ENCODE results near the gene MRC1. TPM values are rescaled to one million over a fixed set of nuclear protein-coding genes. Genes with fewer than 3 reads are reported as not detected.

Gene MRC1
- total RNA-seq, 2 donors from 2014 or later, result 0.09 TPM; not detected in 1

GRCh38 chr10:17820943-17821342 lies 11.8 kb downstream of the MRC1 start:
- Mint-ChIP-seq H3K4me3 (no peak overlapping the region), H3K36me3 (ENCODE audit: low read depth) (no peaks in the 10 kb centered on the region), H3K4me1 (no peaks in the 10 kb centered on the region), H3K9me3 (no peaks in the 10 kb centered on the region), H3K27me3 (ENCODE audit: insufficient read depth) (no peaks in the 10 kb centered on the region), H3K27ac (no peak overlapping the region)
- Histone ChIP-seq H3K27me3 (ENCODE audit: control insufficient read depth, insufficient read depth, low read length, poor library complexity, severe bottlenecking) (no peaks in the 10 kb centered on the region), H3K4me1 (ENCODE audit: control insufficient read depth, insufficient read depth, low read length) (no peaks in the 10 kb centered on the region), H3K27ac (ENCODE audit: low read depth, low read length) (no peak overlapping the region), H3K9me3 (ENCODE audit: control insufficient read depth, low read length) (no peaks in the 10 kb centered on the region), H3K4me3 (ENCODE audit: low read length) (no peak overlapping the region), H3K36me3 (ENCODE audit: control insufficient read depth, insufficient read depth, low read length) (no peaks in the 10 kb centered on the region), H3K9ac (ENCODE audit: extremely low read depth, low read length, poor library complexity, severe bottlenecking) (no peak overlapping the region)
- no peak for DNase-seq
- 90% methylated on average over 3 of the region's 3 CpGs for WGBS, 2 experiments (ENCODE audit: insufficient coverage in 1 of 2, insufficient read length in 1 of 2)
- no peak for TF ChIP-seq CTCF (conservative IDR thresholded peaks at IDR 0.05)

GRCh38 chr10:17821893-17822292 lies 12.7 kb downstream of the MRC1 start:
- TF ChIP-seq CTCF (conservative IDR thresholded peaks at IDR 0.05), result no peak

GRCh38 chr10:17831341-17831740 lies 22.2 kb downstream of the MRC1 start:
- H3K4me3 Mint-ChIP-seq, result no peak overlapping the region
- H3K9me3 ChIP-seq (ENCODE audit: control insufficient read depth, low read length), result no peaks in the 10 kb centered on the region
- peaks cover 8% of the 10 kb centered on the region for H3K4me1 Mint-ChIP-seq
- no peak overlapping the region for H3K27ac Mint-ChIP-seq
- H3K27me3 ChIP-seq (ENCODE audit: control insufficient read depth, insufficient read depth, low read length, poor library complexity, severe bottlenecking), result no peaks in the 10 kb centered on the region
- no peak overlapping the region for H3K27ac ChIP-seq (ENCODE audit: low read depth, low read length)
- no peaks in the 10 kb centered on the region for H3K27me3 Mint-ChIP-seq (ENCODE audit: insufficient read depth)
- H3K4me1 ChIP-seq (ENCODE audit: control insufficient read depth, insufficient read depth, low read length), result peaks cover 12% of the 10 kb centered on the region
- 95% methylated on average over 1 of the region's 1 CpG; no CpG with 5 or more reads in 1 of the 2 experiments for WGBS, 2 experiments (ENCODE audit: insufficient coverage in 1 of 2, insufficient read length in 1 of 2)
- H3K9me3 Mint-ChIP-seq, result peaks cover 1% of the 10 kb centered on the region
- H3K36me3 ChIP-seq (ENCODE audit: control insufficient read depth, insufficient read depth, low read length), result no peaks in the 10 kb centered on the region
- H3K4me3 ChIP-seq (ENCODE audit: low read length), result no peak overlapping the region
- no peak overlapping the region for H3K9ac ChIP-seq (ENCODE audit: extremely low read depth, low read length, poor library complexity, severe bottlenecking)
- H3K36me3 Mint-ChIP-seq (ENCODE audit: low read depth), result no peaks in the 10 kb centered on the region
- DNase-seq, result no peak
- no peak for TF ChIP-seq CTCF (conservative IDR thresholded peaks at IDR 0.05)

More at GRCh38 chr10:17821893-17822292, 12.7 kb downstream of the MRC1 start:
- no peak overlapping the region for H3K27ac ChIP-seq (ENCODE audit: low read depth, low read length)
- DNase-seq, result no peak
- no peak overlapping the region for H3K9ac ChIP-seq (ENCODE audit: extremely low read depth, low read length, poor library complexity, severe bottlenecking)
- Mint-ChIP-seq H3K27ac (no peak overlapping the region), H3K9me3 (no peaks in the 10 kb centered on the region), H3K4me3 (no peak overlapping the region), H3K27me3 (ENCODE audit: insufficient read depth) (no peaks in the 10 kb centered on the region), H3K36me3 (ENCODE audit: low read depth) (no peaks in the 10 kb centered on the region), H3K4me1 (no peaks in the 10 kb centered on the region)
- no peaks in the 10 kb centered on the region for H3K27me3 ChIP-seq (ENCODE audit: control insufficient read depth, insufficient read depth, low read length, poor library complexity, severe bottlenecking)
- WGBS, 2 experiments (ENCODE audit: insufficient coverage in 1 of 2, insufficient read length in 1 of 2), result 86% methylated on average over 1 of the region's 1 CpG; no CpG with 5 or more reads in 1 of the 2 experiments
- no peaks in the 10 kb centered on the region for H3K36me3 ChIP-seq (ENCODE audit: control insufficient read depth, insufficient read depth, low read length)
- no peaks in the 10 kb centered on the region for H3K4me1 ChIP-seq (ENCODE audit: control insufficient read depth, insufficient read depth, low read length)
- no peaks in the 10 kb centered on the region for H3K9me3 ChIP-seq (ENCODE audit: control insufficient read depth, low read length)
- H3K4me3 ChIP-seq (ENCODE audit: low read length), result no peak overlapping the region

Data from endodermal cell (in vitro differentiated cells).